HG03520 (cell line): ENCODE results near the gene OR1L4.

Experiments used
- ATAC-seq: cut with Tn5 transposase; IDR thresholded peaks from one replicate; pipeline ENCODE4 v1.9.1; 2021; ENCODE audit warnings: mild to moderate bottlenecking, moderate library complexity; ENCODE audit not compliant: unreplicated experiment

Gene OR1L4, protein sequence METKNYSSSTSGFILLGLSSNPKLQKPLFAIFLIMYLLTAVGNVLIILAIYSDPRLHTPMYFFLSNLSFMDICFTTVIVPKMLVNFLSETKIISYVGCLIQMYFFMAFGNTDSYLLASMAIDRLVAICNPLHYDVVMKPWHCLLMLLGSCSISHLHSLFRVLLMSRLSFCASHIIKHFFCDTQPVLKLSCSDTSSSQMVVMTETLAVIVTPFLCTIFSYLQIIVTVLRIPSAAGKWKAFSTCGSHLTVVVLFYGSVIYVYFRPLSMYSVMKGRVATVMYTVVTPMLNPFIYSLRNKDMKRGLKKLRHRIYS

GRCh38 chr9:122723690-122724089 lies at the start of gene OR1L4:
OR1L4 (plus strand) TSS chr9:122723990; CDS start chr9:122723990, 0 bp downstream.
- no peak for ATAC-seq

DNA sequence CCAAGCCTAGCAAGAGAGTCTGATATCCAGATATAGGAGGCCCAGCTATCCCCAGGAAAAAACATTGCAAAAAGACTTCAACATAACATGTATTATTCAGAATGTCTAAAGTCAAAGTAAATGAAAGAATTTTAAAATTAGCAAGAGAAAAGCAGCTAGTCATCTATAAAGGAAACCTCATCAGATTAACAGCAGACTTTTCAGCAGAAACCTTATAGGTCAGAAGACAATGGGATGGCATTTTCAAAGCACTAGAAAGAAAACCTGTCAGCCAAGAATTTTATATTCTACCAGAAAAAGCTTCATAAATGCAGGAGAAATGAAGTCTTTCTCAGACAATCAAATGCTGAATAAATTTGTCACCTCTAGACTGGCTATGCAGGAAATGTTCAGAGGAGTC lies 38.9 kb upstream of the OR1L4 start:
- no peak for ATAC-seq

GRCh38 chr9:122695696-122696095 lies 28.1 kb upstream of the OR1L4 start:
- no peak for ATAC-seq

- ATAC-seq: no peak
Observed at GRCh38 chr9:122718038-122718437, 5.8 kb upstream of the OR1L4 start.

DNA sequence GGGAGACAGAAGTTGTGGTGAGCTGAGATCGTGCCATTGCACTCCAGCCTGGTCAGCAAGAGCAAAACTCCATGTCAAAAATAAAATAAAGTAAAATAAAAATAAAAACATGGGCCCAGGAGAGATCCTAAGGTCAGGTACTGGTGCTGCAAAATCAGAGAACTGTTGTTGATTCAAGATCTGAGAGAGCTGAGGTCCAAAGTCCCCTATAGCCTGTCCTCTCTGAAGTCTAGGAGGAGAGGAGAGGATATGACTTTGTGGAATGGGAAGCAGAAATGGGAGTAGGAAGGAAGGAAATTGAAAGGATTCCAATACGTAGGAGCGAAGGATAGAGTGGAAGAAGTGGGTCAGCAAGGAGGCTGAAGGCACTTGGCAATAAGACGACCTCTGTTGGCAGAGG lies 4.6 kb upstream of the OR1L4 start:
- no peak for ATAC-seq

GRCh38 chr9:122742003-122742402 lies 18.2 kb downstream of the OR1L4 start, which contains the start of gene OR1L6:
OR1L6 (plus strand) TSS chr9:122742303; CDS start chr9:122749848, 7,545 bp downstream.
- ATAC-seq: no peak

- ATAC-seq: no peak
Observed at GRCh38 chr9:122754825-122755224, 31.0 kb downstream of the OR1L4 start.

- ATAC-seq: no peak
Observed at GRCh38 chr9:122767817-122768216, 44.0 kb downstream of the OR1L4 start.
